Sciatic nerve (tissue), 2 donors: ENCODE data around the gene CHODL. TPM values are rescaled to one million over a fixed set of nuclear protein-coding genes. Genes with fewer than 3 reads are reported as not detected.

Source experiments
- ATAC-seq: fragments of 200-7000 bp; cut with Tn5 transposase; one replicate; pipeline ENCODE4 v1.9.1; 2020; ENCODE audit warnings: mild to moderate bottlenecking, moderate library complexity
- DNase-seq: peaks from one replicate; pipeline ENCODE4 v3.0.0-alpha.2; 2020; ENCODE audit warnings: low spot score
- intact Hi-C: fragments of 100-400 bp; cut with DNase I; formaldehyde crosslinking; loops from one replicate; pipeline ENCODE4 v1.14.2; 2022
- total RNA-seq: library from RNA; stranded (reverse); fragmentation: NEBNext Ultra II Directional; extraction: Animal tissue kit (Norgen Biotek cat#: 25700); gene quantifications from one replicate; pipeline ENCODE4 v1.2.1, GENCODE V29; 2021
- donor health status: DM: no; HTN: no; CAD: no.
- donor health status: DM: no; HTN: no; CAD: no.

Gene CHODL, protein sequence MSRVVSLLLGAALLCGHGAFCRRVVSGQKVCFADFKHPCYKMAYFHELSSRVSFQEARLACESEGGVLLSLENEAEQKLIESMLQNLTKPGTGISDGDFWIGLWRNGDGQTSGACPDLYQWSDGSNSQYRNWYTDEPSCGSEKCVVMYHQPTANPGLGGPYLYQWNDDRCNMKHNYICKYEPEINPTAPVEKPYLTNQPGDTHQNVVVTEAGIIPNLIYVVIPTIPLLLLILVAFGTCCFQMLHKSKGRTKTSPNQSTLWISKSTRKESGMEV
- 1.5 TPM for total RNA-seq

GRCh38 chr21:18244671-18245463, at the start of gene CHODL:
CHODL (plus strand) TSS chr21:18244833; CDS start chr21:18245224, 391 bp downstream.
- peak; percentile 57 for ATAC-seq

DNA sequence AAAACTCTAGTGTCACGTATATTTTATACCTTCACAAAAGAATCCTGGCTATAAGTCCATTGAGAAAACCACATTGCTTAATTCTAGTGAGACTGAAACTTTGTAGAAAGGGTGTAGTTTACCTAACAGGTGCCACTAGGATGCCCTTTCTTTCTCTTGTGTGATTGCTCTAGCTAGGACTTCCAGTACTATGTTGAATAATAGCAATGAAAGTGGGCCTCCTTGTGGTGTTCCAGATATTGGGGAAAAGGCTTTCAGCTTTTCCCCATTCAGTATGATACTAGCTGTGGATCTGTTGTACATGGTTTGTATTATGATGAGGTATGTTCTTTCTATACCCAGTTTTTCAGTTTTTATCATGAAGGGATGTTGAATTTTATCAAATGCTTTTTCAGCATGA, 39.7 kb upstream of the CHODL start:
- intact Hi-C loops = no loop called here
- DNase-seq = no peak
- ATAC-seq = no peak

More at GRCh38 chr21:18244671-18245463, at the start of gene CHODL:
- no peak for DNase-seq
- intact Hi-C loops = no loop called here

DNA sequence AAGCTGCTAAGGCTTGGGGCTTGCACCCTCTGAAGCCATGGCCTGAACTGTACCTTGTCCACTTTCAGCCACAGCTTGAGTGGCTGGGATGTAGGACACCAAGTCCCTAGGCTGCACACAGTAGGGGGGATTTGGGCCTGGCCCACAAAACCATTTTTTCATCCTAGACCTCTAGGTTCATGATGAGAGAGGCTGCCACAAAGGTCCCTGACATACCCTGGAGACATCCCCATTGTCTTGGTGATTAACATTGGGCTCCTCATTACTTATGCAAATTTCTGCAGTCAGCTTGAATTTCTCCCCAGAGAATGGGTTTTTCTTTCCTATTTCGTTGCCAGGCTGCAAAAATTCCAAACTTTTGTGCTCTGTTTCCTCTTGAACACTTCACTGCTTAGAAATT, 26.3 kb upstream of the CHODL start:
- intact Hi-C loops = no loop called here
- no peak for ATAC-seq
- DNase-seq = no peak

- intact Hi-C loops = no loop called here
- no peak for DNase-seq
- ATAC-seq = no peak
Observed at GRCh38 chr21:18220498-18220897, 24.1 kb upstream of the CHODL start.

DNA sequence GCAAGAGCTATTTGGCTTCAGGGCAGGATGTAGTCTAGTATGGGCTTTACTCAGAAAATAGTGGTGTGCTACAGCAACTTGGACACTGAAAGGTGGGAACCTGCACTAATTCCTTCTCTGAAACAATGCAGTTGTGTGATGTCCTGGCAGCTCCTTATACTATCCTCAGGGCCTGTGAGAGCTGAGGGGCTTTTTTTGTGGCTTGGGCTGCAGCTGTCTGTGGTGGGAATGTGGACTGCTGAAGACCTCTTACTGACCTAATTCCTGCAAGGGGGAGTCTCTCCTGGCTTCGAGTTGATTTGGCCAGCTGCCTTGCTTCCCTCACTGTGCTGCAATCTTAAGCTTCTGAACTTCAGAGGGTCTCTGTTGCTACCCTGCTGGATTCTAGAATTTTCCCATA, 22.3 kb upstream of the CHODL start:
- intact Hi-C loops = no loop called here
- DNase-seq (no peak), ATAC-seq (no peak)

DNA sequence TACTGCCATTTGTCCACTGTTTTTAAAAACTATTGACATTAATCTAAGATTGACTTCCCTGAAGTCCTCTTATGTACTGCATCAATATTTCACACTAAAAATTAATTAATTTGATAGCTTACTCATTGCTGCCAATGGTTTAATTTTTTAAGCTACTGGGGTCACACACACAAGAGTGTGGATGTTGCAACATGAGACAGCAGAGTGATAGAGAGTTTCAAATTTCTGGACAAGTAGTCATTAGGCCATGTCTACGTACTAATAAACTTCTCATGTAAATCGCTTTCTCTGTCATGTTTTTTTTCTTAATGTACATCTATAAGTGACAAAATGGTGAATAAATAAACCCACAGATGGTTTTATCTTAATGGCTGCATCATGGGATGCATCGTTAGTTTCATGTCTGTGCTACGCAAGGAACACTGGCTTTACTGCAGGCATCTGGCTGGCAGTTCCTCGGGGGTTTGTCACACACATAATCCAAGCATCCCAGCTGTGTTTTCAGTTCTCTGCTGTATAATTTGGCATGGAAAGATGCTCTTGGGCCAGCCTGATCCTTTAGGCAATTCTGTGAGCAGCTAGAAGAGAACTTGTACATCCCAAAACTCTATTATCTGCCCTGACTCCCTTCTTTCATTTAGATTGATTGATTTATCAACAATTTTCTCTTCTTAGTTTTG, 16.4 kb upstream of the CHODL start:
- DNase-seq = no peak
- no peak for ATAC-seq
- intact Hi-C loops = no loop called here

DNA sequence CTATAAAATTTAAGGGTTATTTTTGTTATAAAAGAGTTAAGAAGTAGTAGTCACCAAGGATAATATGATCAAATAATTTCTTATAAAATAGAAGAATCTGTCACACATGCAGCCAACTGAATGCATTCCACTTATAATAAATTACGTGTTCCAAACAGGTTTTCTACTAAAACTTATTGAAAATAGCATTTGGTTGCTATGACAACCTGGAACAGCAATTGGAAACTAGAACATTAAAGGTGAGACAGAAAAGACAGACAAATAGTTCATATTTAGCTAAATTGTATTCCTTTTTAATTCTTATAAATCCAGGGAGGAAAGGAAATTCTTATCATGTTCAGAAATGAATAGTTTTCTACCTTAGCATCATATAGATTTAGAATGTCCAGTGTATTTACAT, 9.1 kb upstream of the CHODL start:
- DNase-seq = no peak
- intact Hi-C loops = no loop called here
- no peak for ATAC-seq

- ATAC-seq (peak; percentile 62), DNase-seq (no peak)
- intact Hi-C loops = no loop called here
Observed at GRCh38 chr21:18245464-18245967, 883 bp downstream of the CHODL start.

- intact Hi-C loops = no loop called here
- no peak for ATAC-seq
- no peak for DNase-seq
Observed at GRCh38 chr21:18248171-18248570, 3.5 kb downstream of the CHODL start.

DNA sequence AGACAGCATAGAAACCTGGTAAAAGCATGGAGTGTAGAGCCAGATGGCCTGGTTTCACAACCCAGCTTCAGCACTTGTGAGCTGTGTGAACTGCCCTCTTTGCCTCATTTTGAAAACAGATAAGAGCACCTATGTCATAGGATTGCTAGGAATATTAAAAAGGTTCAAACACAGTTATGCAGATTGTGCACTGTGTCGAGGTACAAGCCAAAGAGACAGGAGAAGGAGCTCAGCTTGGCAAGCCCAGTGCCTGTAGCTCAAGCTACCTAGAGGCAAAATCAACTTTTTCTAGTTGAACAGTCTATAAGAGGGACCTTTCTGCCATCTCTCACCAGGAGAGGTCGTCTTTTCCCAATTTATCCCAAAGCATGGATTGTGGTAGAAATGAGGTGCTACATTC, 5.0 kb downstream of the CHODL start:
- no peak for ATAC-seq

GRCh38 chr21:18251065-18251464, 6.4 kb downstream of the CHODL start:
- no peak for ATAC-seq
- intact Hi-C loops = no loop called here
- DNase-seq = no peak

More for the DNA sequence above, 5.0 kb downstream of the CHODL start:
- intact Hi-C loops = no loop called here
- no peak for DNase-seq

DNA sequence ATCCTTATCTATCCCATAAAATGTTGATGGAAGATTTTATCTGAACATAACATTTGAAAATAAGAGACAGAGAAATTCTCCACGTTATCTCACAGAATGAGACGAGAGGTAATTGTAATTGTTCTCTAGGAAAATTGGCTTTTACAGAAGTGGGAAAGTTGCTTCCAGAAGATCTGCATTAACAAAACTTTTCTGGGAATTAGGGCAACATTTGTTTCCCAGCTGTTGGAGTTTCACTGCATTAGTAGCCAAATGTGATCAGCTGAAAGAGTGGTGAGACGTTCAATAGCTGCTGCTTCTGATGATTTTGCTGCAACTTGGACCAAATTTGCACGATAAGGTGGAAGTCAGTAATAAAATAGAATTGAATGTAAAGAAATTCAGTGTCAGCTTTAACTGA, 7.6 kb downstream of the CHODL start:
- DNase-seq (no peak), ATAC-seq (peak; percentile 40)
- intact Hi-C loops = no loop called here

GRCh38 chr21:18252680-18253079, 8.0 kb downstream of the CHODL start:
- intact Hi-C loops = no loop called here
- ATAC-seq (peak; percentile 69), DNase-seq (no peak)

GRCh38 chr21:18253221-18253620, 8.6 kb downstream of the CHODL start:
- DNase-seq = no peak
- peak; percentile 62 for ATAC-seq
- intact Hi-C loops = no loop called here

- DNase-seq = no peak
- intact Hi-C loops = no loop called here
- ATAC-seq = peak; percentile 69
Observed at GRCh38 chr21:18253799-18254198, 9.2 kb downstream of the CHODL start.

DNA sequence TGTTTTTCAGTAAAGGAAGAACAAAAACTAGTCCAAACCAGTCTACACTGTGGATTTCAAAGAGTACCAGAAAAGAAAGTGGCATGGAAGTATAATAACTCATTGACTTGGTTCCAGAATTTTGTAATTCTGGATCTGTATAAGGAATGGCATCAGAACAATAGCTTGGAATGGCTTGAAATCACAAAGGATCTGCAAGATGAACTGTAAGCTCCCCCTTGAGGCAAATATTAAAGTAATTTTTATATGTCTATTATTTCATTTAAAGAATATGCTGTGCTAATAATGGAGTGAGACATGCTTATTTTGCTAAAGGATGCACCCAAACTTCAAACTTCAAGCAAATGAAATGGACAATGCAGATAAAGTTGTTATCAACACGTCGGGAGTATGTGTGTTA, 21.3 kb downstream of the CHODL start:
- no peak for ATAC-seq
- intact Hi-C loops = no loop called here
- DNase-seq = no peak

DNA sequence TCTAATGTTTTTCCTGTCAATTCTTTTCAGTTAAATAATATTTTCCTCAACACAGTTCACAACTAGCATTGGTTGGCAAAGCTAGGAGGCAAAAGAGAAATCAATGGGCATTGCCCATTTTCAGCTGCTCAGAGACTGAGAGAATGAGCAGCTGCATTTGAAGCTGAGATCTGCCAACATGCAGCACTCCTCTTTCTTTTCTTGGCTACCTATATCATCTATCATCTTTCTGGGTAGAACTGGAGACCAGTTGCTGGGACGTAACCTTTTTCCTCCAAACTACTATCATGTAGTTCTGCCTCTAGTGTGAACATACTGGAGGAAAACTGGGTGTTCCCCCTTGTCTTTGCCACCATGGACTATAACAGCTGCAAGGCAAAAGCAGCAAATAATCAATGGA, 22.9 kb downstream of the CHODL start:
- intact Hi-C loops = no loop called here
- no peak for ATAC-seq
- DNase-seq = no peak

GRCh38 chr21:18268906-18269305, 24.3 kb downstream of the CHODL start:
- DNase-seq (no peak), ATAC-seq (no peak)
- intact Hi-C loops = no loop called here

DNA sequence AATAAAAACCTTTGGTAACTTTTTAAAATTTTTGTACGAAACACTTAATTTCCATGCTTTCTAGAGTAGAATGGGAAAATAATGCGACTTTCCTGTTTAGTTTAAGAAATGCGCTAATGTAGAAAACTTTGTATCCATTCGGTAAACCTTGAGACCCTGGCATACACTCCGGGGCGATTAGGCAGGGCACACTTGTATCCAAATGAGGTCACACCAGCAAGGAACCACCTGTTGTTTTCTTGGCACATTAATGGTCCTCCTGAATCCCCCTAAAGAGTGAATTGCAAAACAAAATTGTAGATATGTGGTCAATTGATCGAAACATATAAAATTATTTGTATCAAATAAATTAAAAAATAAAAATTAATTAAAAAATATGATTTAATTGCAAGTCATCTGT, 25.2 kb downstream of the CHODL start:
- DNase-seq (no peak), ATAC-seq (no peak)
- intact Hi-C loops = no loop called here

DNA sequence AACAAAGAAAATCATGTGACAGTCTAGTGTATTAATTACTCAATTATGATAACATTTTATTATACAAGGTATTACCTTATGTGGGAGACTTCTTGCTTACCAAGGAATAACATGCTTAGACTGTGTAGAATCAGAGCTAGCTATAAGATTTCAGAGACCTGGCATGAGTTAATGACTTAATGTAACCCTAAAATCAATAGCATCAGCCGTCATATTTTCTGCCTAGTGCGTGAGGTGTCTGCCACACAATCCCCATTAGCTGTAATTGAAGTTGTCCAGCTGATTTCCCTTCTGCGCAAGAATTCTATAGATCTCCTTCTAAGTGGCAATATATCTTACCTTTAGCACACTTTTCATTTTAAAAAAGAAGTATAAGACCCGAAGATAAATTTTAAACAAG, 28.8 kb downstream of the CHODL start:
- ATAC-seq (no peak), DNase-seq (no peak)
- intact Hi-C loops = no loop called here
